ENCODE results near the gene KLHDC9.

DNA sequence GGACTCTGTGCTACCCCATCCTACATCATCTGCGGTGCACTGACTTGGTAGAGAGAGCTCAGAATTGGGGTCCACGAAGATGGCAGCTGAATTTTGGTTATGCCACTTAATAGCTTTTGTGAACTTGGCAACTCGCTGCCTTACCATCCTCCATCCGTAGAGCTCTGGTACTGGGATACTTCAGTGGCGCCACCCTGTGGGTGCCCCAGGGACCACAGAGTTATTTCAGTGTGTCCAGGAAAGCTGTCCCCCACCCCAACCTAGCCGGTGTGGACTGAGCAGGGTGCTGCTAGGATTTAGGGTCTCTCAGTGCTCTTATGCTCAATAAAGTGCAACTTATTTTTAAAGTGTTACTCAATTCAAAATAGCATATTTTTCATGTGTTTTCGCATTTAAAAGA is 43.4 kb upstream of the KLHDC9 start:
- TF ChIP-seq, protein P1, sequence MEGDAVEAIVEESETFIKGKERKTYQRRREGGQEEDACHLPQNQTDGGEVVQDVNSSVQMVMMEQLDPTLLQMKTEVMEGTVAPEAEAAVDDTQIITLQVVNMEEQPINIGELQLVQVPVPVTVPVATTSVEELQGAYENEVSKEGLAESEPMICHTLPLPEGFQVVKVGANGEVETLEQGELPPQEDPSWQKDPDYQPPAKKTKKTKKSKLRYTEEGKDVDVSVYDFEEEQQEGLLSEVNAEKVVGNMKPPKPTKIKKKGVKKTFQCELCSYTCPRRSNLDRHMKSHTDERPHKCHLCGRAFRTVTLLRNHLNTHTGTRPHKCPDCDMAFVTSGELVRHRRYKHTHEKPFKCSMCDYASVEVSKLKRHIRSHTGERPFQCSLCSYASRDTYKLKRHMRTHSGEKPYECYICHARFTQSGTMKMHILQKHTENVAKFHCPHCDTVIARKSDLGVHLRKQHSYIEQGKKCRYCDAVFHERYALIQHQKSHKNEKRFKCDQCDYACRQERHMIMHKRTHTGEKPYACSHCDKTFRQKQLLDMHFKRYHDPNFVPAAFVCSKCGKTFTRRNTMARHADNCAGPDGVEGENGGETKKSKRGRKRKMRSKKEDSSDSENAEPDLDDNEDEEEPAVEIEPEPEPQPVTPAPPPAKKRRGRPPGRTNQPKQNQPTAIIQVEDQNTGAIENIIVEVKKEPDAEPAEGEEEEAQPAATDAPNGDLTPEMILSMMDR (IDR thresholded peaks at IDR 0.05; ENCODE audit: insufficient read depth, low read length): no peak
- TF ChIP-seq POLR2AphosphoS5 (IDR thresholded peaks at IDR 0.05; ENCODE audit: low read depth) (no peak), GABPA (IDR thresholded peaks at IDR 0.05; ENCODE audit: low read depth) (no peak), SPI1 (IDR thresholded peaks at IDR 0.05; ENCODE audit: borderline replicate concordance, low read depth) (no peak)

All from HL-60 (cell line).